Stomach (tissue), 9 donors: ENCODE measurements around the gene COL23A1. TPM values are rescaled to one million over a fixed set of nuclear protein-coding genes. Genes with fewer than 3 reads are reported as not detected.

ENCODE experiments used
- DNase-seq, 2 donors: peaks; one replicate each; pipeline versions ENCODE4 v3.0.0 to v3.0.0-alpha.2; 2013 to 2019
- H3K27ac ChIP-seq, 5 donors: fragments of 200-600 bp in 4 of 5; sonication (generic) in 4 of 5; one replicate each; pipeline ENCODE4 v1.5.1; 2013 to 2019; ENCODE audit warnings: mild to moderate bottlenecking in 1 of 5, moderate library complexity in 1 of 5
- H3K27me3 ChIP-seq, 3 donors: fragments of 200-600 bp; sonication (generic); one replicate each; pipeline ENCODE4 v1.5.1; 2017 to 2019; ENCODE audit warnings: mixed run types in 1 of 3
- H3K36me3 ChIP-seq, 4 donors: fragments of 200-600 bp; sonication (generic); 1 replicate in 3 of 4; 2 replicates in 1 of 4; pipeline ENCODE4 v1.5.1; 2016 to 2019
- H3K4me1 ChIP-seq, 4 donors: fragments of 200-600 bp; sonication (generic); one replicate each; pipeline ENCODE4 v1.5.1; 2016 to 2019
- H3K4me3 ChIP-seq, 4 donors: fragments of 200-600 bp; sonication (generic) in 3 of 4; one replicate each; pipeline ENCODE4 v1.5.1; 2016 to 2019; ENCODE audit warnings: mild to moderate bottlenecking in 1 of 4
- H3K9me3 ChIP-seq, 4 donors: fragments of 200-600 bp; sonication (generic); one replicate each; pipeline ENCODE4 v1.5.1; 2016 to 2019
- CTCF ChIP-seq, 7 experiments: fragments of 450-650 bp in 4 of 7; fragments of 200-600 bp in 3 of 7; sonication (generic) in 3 of 7; IDR thresholded peaks; one replicate each; pipeline ENCODE4 v1.5.1; 2016 to 2019; ENCODE audit warnings: antibody characterized with exemption in 7 of 7, control low read depth in 2 of 7, mild to moderate bottlenecking in 1 of 7
- EP300 ChIP-seq: sonication (generic); formaldehyde crosslinking; IDR thresholded peaks from one replicate; pipeline ENCODE4 v1.6.1; 2017; ENCODE audit warnings: antibody characterized with exemption
- POLR2A ChIP-seq, 4 donors: fragments of 450-650 bp; IDR thresholded peaks; one replicate each; pipeline ENCODE4 v1.6.1; 2016; ENCODE audit warnings: antibody characterized with exemption in 4 of 4, control low read depth in 2 of 4, mild to moderate bottlenecking in 1 of 4, moderate library complexity in 1 of 4
- POLR2AphosphoS5 ChIP-seq, 3 donors: sonication (generic); formaldehyde crosslinking; IDR thresholded peaks; one replicate each; pipeline ENCODE4 v1.6.1; 2016; ENCODE audit warnings: antibody characterized with exemption in 3 of 3
- WGBS, 5 donors: extraction: QIAGEN DNeasy Blood & Tissue Kit in 3 of 5; methylation state at CpG; one replicate each; pipeline versions ENCODE4 v1.1.5 to v1.1.7; 2013 to 2018; 5-methylcytosine and 5-hydroxymethylcytosine counted together
- intact Hi-C: fragments of 100-400 bp; cut with DNase I; formaldehyde crosslinking; loops from one replicate; pipeline ENCODE4 v1.15.1; 2023; ENCODE audit warnings: low total_unique reads
- polyA plus RNA-seq, 3 donors: library from polyadenylated mRNA; stranded (reverse); fragments of 200-250 nt; gene quantifications; one replicate each; pipeline ENCODE4 v1.2.3, GENCODE V29; 2013
- total RNA-seq, 5 donors: library from RNA; depleted of rRNA; stranded (reverse); fragments of >200 nt; gene quantifications; one replicate each; pipeline versions ENCODE4 v1.1.0 to v1.2.3, GENCODE V29; 2014 to 2016
- donor health status: healthy with polysubstance abuse.
- donor health status: Bipolar disorder and iron deficiency.
- donor health status: healthy.

Gene COL23A1
- total and polyA plus RNA-seq, 8 donors = under 0.01 to 7.0 (median 1.4) TPM

- Histone ChIP-seq H3K36me3 (no peaks in the 10 kb centered on the region), H3K27ac (no peak overlapping the region), H3K27me3 (peaks cover 0 to 3% (median 0%) of the 10 kb centered on the region in 3 donors), H3K4me3 (no peak overlapping the region), H3K9me3 (peaks cover 0 to 3% (median 0%) of the 10 kb centered on the region in 4 donors), H3K4me1 (no peaks in the 10 kb centered on the region)
- intact Hi-C loops = no loop called here
- no peak for DNase-seq
- 84 to 93% (median 88%) methylated on average over 4 of the region's 4 CpGs for WGBS, 5 donors
- TF ChIP-seq POLR2A (IDR thresholded peaks at IDR 0.05) (no peak), EP300 (no peak), CTCF (IDR thresholded peaks at IDR 0.05) (no peak), POLR2AphosphoS5 (IDR thresholded peaks at IDR 0.05) (no peak)
These were observed 69.3 kb downstream of the COL23A1 start for GRCh38 chr5:178520851-178521250.

DNA sequence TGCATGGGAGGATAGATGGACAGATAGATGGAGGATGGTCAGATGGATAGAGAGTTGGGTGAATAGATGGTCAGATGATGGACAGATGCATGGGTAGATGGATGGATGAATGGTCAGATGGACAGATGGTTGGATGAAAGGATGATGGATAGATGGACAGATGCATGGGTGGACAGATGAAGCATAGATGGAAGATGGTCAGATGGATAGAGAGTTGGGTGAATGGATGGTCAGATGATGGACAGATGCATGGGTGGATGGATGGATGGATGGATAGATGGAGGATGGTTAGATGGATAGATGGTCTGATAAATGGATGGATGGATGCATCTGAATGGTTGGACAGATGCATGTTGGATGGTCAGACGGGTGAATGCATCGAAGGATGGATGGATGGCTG lies 70.4 kb downstream of the COL23A1 start:
- Histone ChIP-seq H3K27me3 (peaks cover 0 to 11% (median 0%) of the 10 kb centered on the region in 3 donors), H3K36me3 (no peaks in the 10 kb centered on the region), H3K27ac (no peak overlapping the region), H3K9me3 (peaks cover 0 to 3% (median 0%) of the 10 kb centered on the region in 4 donors), H3K4me3 (no peak overlapping the region), H3K4me1 (no peaks in the 10 kb centered on the region)
- WGBS, 5 donors = 92 to 100% (median 97%) methylated on average over 2 of the region's 2 CpGs
- no peak for DNase-seq
- intact Hi-C loops = no loop called here
- no peak for TF ChIP-seq CTCF (IDR thresholded peaks at IDR 0.05)
- TF ChIP-seq POLR2A (IDR thresholded peaks at IDR 0.05) = no peak
- TF ChIP-seq EP300 = no peak
- TF ChIP-seq POLR2AphosphoS5 (IDR thresholded peaks at IDR 0.05) = no peak

- 92 to 98% (median 95%) methylated on average over 6 of the region's 6 CpGs for WGBS, 5 donors
- no peak for DNase-seq
- intact Hi-C loops = no loop called here
These were observed 71.0 kb downstream of the COL23A1 start for GRCh38 chr5:178519155-178519554.

DNA sequence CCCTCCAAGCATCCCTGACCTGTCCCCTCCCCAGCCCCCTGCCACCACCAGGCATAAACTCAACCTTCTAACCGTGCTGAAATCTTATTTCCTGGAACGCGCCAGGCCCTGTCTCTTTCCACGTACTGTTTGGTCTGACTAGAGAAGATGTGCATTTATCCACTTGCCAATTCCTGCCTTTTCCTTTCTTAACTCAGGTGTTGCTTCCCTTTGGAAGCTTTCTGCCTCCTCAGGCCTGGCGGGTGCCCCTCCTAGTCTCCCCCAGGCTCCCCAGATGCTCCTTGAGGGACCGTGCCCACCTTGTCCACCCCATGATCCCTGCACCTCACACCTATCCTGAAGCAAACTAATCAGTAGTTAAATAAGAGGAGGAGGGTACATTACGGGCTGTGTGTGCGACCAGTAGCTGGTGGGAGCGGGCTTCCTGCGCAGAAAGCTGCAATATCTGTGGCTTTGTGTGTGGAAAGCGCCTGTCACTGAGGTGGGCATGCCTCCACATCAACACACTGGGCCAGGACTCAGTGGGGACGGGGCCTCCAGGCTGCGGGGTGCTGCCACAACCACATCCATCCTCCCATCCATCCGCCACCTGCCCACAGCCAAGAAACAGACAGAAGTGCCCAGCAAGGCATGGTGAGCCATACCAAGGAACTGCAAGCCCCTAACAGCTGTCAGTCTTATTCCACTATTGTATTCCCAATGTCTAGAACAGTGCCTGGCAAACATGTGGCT lies 73.5 kb downstream of the COL23A1 start:
- DNase-seq = no peak
- Histone ChIP-seq H3K9me3 (peaks cover 0 to 18% (median 15%) of the 10 kb centered on the region in 4 donors), H3K27me3 (peaks cover 0 to 11% (median 0%) of the 10 kb centered on the region in 3 donors), H3K27ac (no peak overlapping the region), H3K36me3 (no peaks in the 10 kb centered on the region), H3K4me1 (no peaks in the 10 kb centered on the region), H3K4me3 (no peak overlapping the region)
- intact Hi-C loops = no loop called here
- no peak for TF ChIP-seq POLR2A (IDR thresholded peaks at IDR 0.05)
- 77 to 84% (median 81%) methylated on average over 14 of the region's 14 CpGs for WGBS, 5 donors

More at GRCh38 chr5:178519155-178519554, 71.0 kb downstream of the COL23A1 start:
- peaks cover 0 to 4% (median 2%) of the 10 kb centered on the region in 4 donors for H3K9me3 ChIP-seq
- H3K27ac ChIP-seq = no peak overlapping the region
- H3K4me3 ChIP-seq = no peak overlapping the region
- no peaks in the 10 kb centered on the region for H3K4me1 ChIP-seq
- H3K36me3 ChIP-seq = no peaks in the 10 kb centered on the region
- no peak for TF ChIP-seq POLR2A (IDR thresholded peaks at IDR 0.05)
- no peak for TF ChIP-seq POLR2AphosphoS5 (IDR thresholded peaks at IDR 0.05)
- TF ChIP-seq CTCF (IDR thresholded peaks at IDR 0.05) = no peak
- TF ChIP-seq EP300 = no peak
- peaks cover 0 to 11% (median 0%) of the 10 kb centered on the region in 3 donors for H3K27me3 ChIP-seq
